ENCODE data around the gene DCBLD1.
A peak's percentile ranks its signal among the peaks of the same experiment; 100 is the strongest.
"Not testable (repeated sequence)": the region's sequence is repeated elsewhere in the genome, so short reads cannot be mapped to it uniquely, and the experiment has no call there.

The DCBLD1 gene

DNA sequence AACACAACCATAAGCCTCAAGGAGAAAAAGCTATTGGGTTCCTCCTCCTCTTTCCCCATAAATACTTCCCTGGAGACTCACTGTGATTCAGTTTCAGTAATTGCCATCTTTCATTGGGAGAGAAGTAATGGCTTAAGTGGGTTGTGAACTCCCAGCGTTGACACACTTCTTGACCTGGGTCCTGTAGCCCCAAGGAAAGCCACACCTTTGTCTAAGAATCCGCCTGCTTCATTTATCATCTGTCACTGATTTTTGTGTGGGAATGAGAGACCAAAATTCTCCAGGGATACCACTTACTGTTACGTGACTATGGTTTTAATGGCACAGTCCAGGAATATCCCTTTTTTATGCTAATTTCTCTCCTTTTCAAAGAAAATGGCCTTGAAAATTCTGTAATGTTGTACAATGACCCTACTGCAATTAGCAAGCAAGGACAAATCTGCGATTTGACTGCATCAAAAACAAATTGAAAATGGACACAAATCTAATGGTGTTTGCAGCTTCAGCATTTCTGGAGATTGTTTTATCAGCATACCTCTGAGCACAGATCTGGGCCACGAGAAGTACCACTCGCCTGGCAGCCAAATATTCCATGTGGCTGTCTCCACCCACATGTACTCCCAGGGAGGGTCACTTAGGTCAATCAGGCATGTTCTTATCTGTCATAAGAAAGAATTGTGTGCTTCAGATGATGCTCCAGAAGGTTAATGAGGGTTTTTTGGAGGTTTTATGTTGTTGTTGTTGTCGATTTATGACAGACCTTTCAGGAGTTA lies 29.8 kb downstream of the DCBLD1 start:
- TF ChIP-seq, protein P1, sequence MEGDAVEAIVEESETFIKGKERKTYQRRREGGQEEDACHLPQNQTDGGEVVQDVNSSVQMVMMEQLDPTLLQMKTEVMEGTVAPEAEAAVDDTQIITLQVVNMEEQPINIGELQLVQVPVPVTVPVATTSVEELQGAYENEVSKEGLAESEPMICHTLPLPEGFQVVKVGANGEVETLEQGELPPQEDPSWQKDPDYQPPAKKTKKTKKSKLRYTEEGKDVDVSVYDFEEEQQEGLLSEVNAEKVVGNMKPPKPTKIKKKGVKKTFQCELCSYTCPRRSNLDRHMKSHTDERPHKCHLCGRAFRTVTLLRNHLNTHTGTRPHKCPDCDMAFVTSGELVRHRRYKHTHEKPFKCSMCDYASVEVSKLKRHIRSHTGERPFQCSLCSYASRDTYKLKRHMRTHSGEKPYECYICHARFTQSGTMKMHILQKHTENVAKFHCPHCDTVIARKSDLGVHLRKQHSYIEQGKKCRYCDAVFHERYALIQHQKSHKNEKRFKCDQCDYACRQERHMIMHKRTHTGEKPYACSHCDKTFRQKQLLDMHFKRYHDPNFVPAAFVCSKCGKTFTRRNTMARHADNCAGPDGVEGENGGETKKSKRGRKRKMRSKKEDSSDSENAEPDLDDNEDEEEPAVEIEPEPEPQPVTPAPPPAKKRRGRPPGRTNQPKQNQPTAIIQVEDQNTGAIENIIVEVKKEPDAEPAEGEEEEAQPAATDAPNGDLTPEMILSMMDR (conservative IDR thresholded peaks at IDR 0.05; ENCODE audit: control insufficient read depth, insufficient read depth, low read depth, low read length) = no peak
- DNase-seq (ENCODE audit: low read depth) = peak; percentile 29
- H3K4me3 ChIP-seq (ENCODE audit: control insufficient read depth, low read depth, low read length) = no peak overlapping the region

DNA sequence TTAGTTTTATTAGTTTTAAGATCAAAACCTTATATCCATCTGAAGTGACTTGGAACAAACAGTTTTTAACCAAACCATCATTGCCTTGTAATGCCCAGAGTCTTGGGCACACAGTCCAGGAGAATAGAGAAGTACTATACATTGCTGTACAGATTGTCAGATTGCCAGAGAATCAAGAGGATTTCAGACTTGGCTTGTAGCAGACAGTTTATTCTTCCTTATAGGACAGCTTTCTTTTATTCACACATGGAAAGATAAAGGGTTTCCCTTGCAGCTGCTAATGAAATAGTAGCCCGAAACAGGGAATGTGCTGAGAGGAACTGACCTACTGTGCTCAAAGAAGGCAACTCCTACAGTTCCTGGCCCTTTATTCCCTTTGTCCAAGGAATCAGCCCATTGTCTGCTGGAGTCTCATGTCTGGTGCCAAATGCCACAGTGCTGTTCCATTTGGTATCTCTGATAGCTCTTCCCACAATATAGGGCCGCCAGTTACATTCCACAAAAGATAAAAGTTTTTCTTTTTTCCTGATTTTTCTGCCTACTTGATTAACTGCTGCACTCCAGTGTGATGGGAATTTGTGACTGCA lies 30.6 kb downstream of the DCBLD1 start:
- TF ChIP-seq, protein P1 (conservative IDR thresholded peaks at IDR 0.05; ENCODE audit: control insufficient read depth, insufficient read depth, low read depth, low read length) = no peak
- H3K4me3 ChIP-seq (ENCODE audit: control insufficient read depth, low read depth, low read length) = no peak overlapping the region
- no peak for DNase-seq (ENCODE audit: low read depth)

DNA sequence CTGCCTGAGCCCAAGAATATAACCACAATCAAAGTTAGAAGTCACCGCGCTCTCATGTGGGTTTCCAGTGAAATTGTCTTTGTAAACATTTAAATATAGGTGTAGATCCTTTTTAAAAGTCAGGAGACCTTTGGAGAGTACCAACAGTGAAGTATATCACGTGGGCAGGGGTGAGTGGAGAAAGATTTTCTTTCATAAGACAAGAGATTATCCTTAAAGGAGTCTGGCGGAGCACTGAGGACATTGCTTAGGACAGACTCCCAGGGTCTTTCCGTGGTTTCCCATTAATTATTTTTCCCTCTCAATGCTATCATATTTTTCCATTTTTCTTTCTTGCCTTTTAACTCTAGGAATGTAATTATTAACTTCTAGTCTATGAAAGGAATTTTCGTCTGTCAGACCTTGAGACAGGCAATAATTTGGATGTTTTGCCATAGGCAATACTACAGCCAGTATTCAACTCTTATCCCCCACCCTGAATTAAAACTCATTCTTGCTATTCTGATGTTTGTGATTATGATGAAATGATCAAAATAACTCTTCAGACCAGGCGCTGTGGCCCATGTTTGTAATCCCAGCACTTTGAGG lies 31.4 kb downstream of the DCBLD1 start:
- no peak overlapping the region for H3K4me3 ChIP-seq (ENCODE audit: control insufficient read depth, low read depth, low read length)
- TF ChIP-seq, protein P1 (conservative IDR thresholded peaks at IDR 0.05; ENCODE audit: control insufficient read depth, insufficient read depth, low read depth, low read length) = no peak
- no peak for DNase-seq (ENCODE audit: low read depth)

DNA sequence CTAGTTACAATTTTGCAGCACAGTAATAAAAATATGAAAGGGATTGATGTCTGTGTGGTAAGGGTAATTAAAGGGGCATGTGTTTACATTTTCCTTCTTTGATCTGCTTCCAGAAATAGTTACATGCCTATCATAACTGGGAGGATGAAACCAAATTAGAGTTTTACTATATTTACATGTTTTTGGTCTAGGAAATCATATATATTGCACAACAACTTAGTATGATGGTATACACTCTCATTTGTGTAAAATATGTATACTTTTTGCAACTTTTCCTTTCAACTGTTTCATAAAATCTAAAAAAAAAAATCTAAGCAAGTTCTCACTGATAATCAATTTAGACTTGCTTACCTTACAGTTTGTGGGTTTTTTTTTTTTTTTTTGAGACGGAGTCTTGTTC lies 32.2 kb downstream of the DCBLD1 start:
- no peak for DNase-seq (ENCODE audit: low read depth)
- TF ChIP-seq, protein P1 (conservative IDR thresholded peaks at IDR 0.05; ENCODE audit: control insufficient read depth, insufficient read depth, low read depth, low read length) = no peak
- no peak overlapping the region for H3K4me3 ChIP-seq (ENCODE audit: control insufficient read depth, low read depth, low read length)

DNA sequence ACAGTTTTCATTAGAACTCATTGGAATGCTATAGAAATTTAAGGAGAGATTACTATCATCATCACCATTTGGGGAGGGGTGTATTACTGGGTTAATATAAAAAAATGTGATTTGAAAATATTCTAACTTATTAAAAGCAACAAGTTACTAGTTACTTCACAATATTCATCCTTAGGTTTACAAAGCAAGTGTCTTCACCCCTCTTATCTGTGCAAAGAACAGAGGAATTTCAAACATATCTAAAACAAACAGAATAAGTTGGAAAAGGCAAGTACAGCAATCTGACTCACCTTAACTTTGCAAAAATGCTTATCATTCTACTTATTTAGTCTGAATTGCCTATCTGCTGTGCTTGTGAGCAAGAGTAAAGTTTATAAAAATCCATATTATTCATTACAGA lies 32.9 kb downstream of the DCBLD1 start:
- no peak for DNase-seq (ENCODE audit: low read depth)
- TF ChIP-seq, protein P1 (conservative IDR thresholded peaks at IDR 0.05; ENCODE audit: control insufficient read depth, insufficient read depth, low read depth, low read length) = no peak
- no peak overlapping the region for H3K4me3 ChIP-seq (ENCODE audit: control insufficient read depth, low read depth, low read length)

DNA sequence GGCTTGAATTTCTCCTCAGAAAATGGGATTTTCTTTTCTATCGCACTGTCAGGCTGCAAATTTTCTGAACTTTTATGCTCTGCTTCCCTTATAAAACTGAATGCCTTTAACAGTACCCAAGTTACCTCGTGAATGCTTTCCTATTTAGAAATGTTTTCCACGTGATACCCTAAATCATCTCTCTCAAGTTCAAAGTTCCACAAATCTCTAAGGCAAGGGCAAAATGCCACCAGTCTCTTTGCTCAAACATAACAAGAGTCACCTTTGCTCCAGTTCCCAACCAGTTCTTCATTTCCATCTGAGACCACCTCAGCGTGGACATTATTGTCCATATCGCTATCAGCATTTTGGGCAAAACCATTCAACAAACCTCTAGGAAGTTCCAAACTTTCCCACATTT lies 35.5 kb downstream of the DCBLD1 start:
- not testable (repeated sequence) for DNase-seq (ENCODE audit: low read depth)

DNA sequence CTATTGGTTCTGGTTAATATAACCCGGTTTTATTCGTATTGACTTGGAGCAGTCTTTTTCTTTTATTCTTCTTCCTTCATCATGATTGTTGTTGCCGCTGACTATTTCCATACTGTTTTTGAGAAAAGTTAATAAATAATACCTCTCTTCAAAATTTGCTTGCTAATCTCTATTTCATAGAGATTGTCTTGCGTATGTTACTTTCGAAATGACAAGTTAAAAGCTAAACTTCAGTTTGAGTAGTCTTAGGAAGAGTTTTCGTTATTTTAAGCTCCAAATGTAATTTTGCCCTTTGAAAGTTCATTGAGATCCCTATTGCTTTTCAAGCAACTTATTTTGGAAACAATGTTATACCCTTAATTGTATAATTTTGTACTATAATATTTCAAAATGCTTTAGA lies 36.4 kb downstream of the DCBLD1 start:
- no peak for DNase-seq (ENCODE audit: low read depth)
- no peak overlapping the region for H3K4me3 ChIP-seq (ENCODE audit: control insufficient read depth, low read depth, low read length)
- TF ChIP-seq, protein P1 (conservative IDR thresholded peaks at IDR 0.05; ENCODE audit: control insufficient read depth, insufficient read depth, low read depth, low read length) = no peak

More for the DNA sequence above, 35.5 kb downstream of the DCBLD1 start:
- H3K4me3 ChIP-seq (ENCODE audit: control insufficient read depth, low read depth, low read length) = not testable (repeated sequence)
